WTC11 (cell line): ENCODE measurements around the gene TTL. TPM values are rescaled to one million over a fixed set of nuclear protein-coding genes. Genes with fewer than 3 reads are reported as not detected.

ENCODE experiments used
- ATAC-seq: fragments of 200-7000 bp; cut with Tn5 transposase; 2 replicates; pipeline ENCODE4 v1.10.0; 2021; ENCODE audit warnings: mild to moderate bottlenecking, moderate library complexity
- CTCF ChIA-PET: fragments of 300-600 bp; sonication (Branson Sonifier 250); formaldehyde crosslinking; loops from one replicate; lab custom pipeline; 2021; ENCODE audit warnings: antibody characterized with exemption; lab: Charles Lee
- POLR2A ChIA-PET: fragments of 350-600 bp; sonication (Branson Sonifier 250); formaldehyde crosslinking; loops from one replicate; lab custom pipeline; 2021; ENCODE audit warnings: antibody characterized with exemption; lab: Charles Lee
- DNase-seq: peaks from one replicate; pipeline ENCODE4 v3.0.0; 2021; ENCODE audit warnings: low spot score
- H3K27ac Mint-ChIP-seq: 2 replicates; pipeline ENCODE4 v1.8.0; 2021; ENCODE audit warnings: mixed read lengths
- H3K27me3 Mint-ChIP-seq: 2 replicates; pipeline ENCODE4 v1.8.0; 2021; ENCODE audit warnings: low read depth, mild to moderate bottlenecking, moderate library complexity, mixed read lengths
- H3K36me3 Mint-ChIP-seq: 2 replicates; pipeline ENCODE4 v1.8.0; 2021; ENCODE audit warnings: mixed read lengths
- H3K4me1 Mint-ChIP-seq: 2 replicates; pipeline ENCODE4 v1.8.0; 2022; ENCODE audit warnings: mixed read lengths
- H3K4me3 Mint-ChIP-seq: 2 replicates; pipeline ENCODE4 v1.8.0; 2021; ENCODE audit warnings: mild to moderate bottlenecking, moderate library complexity, mixed read lengths
- H3K9me3 Mint-ChIP-seq: 2 replicates; pipeline ENCODE4 v1.8.0; 2021; ENCODE audit warnings: mixed read lengths
- AR ChIP-seq: fragments of 250-450 bp; sonication (Bioruptor Pico); IDR thresholded peaks from 2 replicates; pipeline ENCODE4 v1.9.0; 2021; ENCODE audit warnings: mild to moderate bottlenecking
- ATF2 ChIP-seq: sonication (generic); formaldehyde crosslinking; IDR thresholded peaks from 2 replicates; pipeline ENCODE4 v1.8.1; 2022; ENCODE audit warnings: low read depth, missing genetic modification reagents, borderline replicate concordance
- CDX4 ChIP-seq: fragments of 250-450 bp; sonication (Bioruptor Pico); IDR thresholded peaks from 2 replicates; pipeline ENCODE4 v1.9.0; 2021; ENCODE audit warnings: moderate library complexity, mild to moderate bottlenecking, inconsistent platforms, borderline replicate concordance
- CTCF ChIP-seq: fragments of 200-600 bp; IDR thresholded peaks from 2 replicates; pipeline ENCODE4 v1.8.0; 2022; ENCODE audit warnings: antibody characterized with exemption
- ESRRA ChIP-seq: sonication (generic); formaldehyde crosslinking; IDR thresholded peaks from 2 replicates; pipeline ENCODE4 v1.8.1; 2022; ENCODE audit warnings: mild to moderate bottlenecking, missing genetic modification reagents, borderline replicate concordance
- ETV6 ChIP-seq: sonication (generic); formaldehyde crosslinking; IDR thresholded peaks from 2 replicates; pipeline ENCODE4 v1.8.1; 2022; ENCODE audit warnings: mild to moderate bottlenecking, missing genetic modification reagents
- FOXK1 ChIP-seq: sonication (generic); formaldehyde crosslinking; IDR thresholded peaks from 2 replicates; pipeline ENCODE4 v1.8.0; 2022; ENCODE audit warnings: mild to moderate bottlenecking, moderate library complexity, missing genetic modification reagents
- GRHL2 ChIP-seq: fragments of 250-450 bp; sonication (Bioruptor Pico); IDR thresholded peaks from 2 replicates; pipeline ENCODE4 v1.8.0; 2022; ENCODE audit warnings: mild to moderate bottlenecking, moderate library complexity; ENCODE audit not compliant: insufficient replicate concordance, severe bottlenecking
- GTF2I ChIP-seq: fragments of 250-450 bp; sonication (Bioruptor Pico); conservative IDR thresholded peaks from 2 replicates; pipeline ENCODE4 v1.4.0; 2021; ENCODE audit warnings: mild to moderate bottlenecking
- HMGA2 ChIP-seq: fragments of 250-450 bp; sonication (Bioruptor Pico); IDR thresholded peaks from 2 replicates; pipeline ENCODE4 v1.4.0; 2021; ENCODE audit warnings: mild to moderate bottlenecking, moderate library complexity
- KAT7 ChIP-seq: sonication (generic); formaldehyde crosslinking; IDR thresholded peaks from 2 replicates; pipeline ENCODE4 v1.8.1; 2023; ENCODE audit warnings: missing genetic modification reagents, mild to moderate bottlenecking, borderline replicate concordance
- NFE2L1 ChIP-seq: sonication (generic); formaldehyde crosslinking; IDR thresholded peaks from 2 replicates; pipeline ENCODE4 v1.8.1; 2023; ENCODE audit warnings: missing genetic modification reagents
- SOX15 ChIP-seq: fragments of 250-450 bp; sonication (Bioruptor Pico); IDR thresholded peaks from 2 replicates; pipeline ENCODE4 v1.9.0; 2021; ENCODE audit warnings: mild to moderate bottlenecking
- TCF7 ChIP-seq: sonication (generic); formaldehyde crosslinking; IDR thresholded peaks from 2 replicates; pipeline ENCODE4 v1.8.0; 2022; ENCODE audit warnings: mild to moderate bottlenecking, low read depth, missing genetic modification reagents, moderate library complexity
- TEAD1 ChIP-seq: sonication (generic); formaldehyde crosslinking; IDR thresholded peaks from 2 replicates; pipeline ENCODE4 v1.8.0; 2022; ENCODE audit warnings: mild to moderate bottlenecking, missing genetic modification reagents
- TP53 ChIP-seq: sonication (generic); formaldehyde crosslinking; IDR thresholded peaks from 2 replicates; pipeline ENCODE4 v1.8.1; 2023; ENCODE audit warnings: mild to moderate bottlenecking, missing genetic modification reagents
- USF2 ChIP-seq: sonication (generic); formaldehyde crosslinking; IDR thresholded peaks from 2 replicates; pipeline ENCODE4 v1.8.1; 2023; ENCODE audit warnings: mild to moderate bottlenecking, missing genetic modification reagents, moderate library complexity
- ZNF121 ChIP-seq: sonication (generic); formaldehyde crosslinking; IDR thresholded peaks from 2 replicates; pipeline ENCODE4 v1.8.0; 2023; ENCODE audit warnings: missing genetic modification reagents
- ZNF232 ChIP-seq: sonication (generic); formaldehyde crosslinking; IDR thresholded peaks from 2 replicates; pipeline ENCODE4 v1.8.0; 2022; ENCODE audit warnings: mild to moderate bottlenecking, missing genetic modification reagents
- ZNF423 ChIP-seq: fragments of 250-450 bp; sonication (Bioruptor Pico); IDR thresholded peaks from 2 replicates; pipeline ENCODE4 v2.1.2; 2022; ENCODE audit warnings: mild to moderate bottlenecking, moderate library complexity
- ZNF512 ChIP-seq: sonication (generic); formaldehyde crosslinking; IDR thresholded peaks from 2 replicates; pipeline ENCODE4 v1.8.1; 2022; ENCODE audit warnings: missing genetic modification reagents, borderline replicate concordance
- ZNF671 ChIP-seq: fragments of 250-450 bp; sonication (Bioruptor Pico); IDR thresholded peaks from 2 replicates; pipeline ENCODE4 v1.8.0; 2021; ENCODE audit warnings: mild to moderate bottlenecking
- total RNA-seq: library from RNA; stranded (reverse); gene quantifications from 3 replicates; pipeline ENCODE4 v1.2.3, GENCODE V29; 2021

The TTL gene
- total RNA-seq, 1 experiment from 2014 or later = 44.2 TPM

- no peak overlapping the region for H3K27ac Mint-ChIP-seq
- POLR2A ChIA-PET = no interaction called here
- H3K27me3 Mint-ChIP-seq = no peaks in the 10 kb centered on the region
- no peak overlapping the region for H3K4me3 Mint-ChIP-seq
- peaks cover 64% of the 10 kb centered on the region for H3K36me3 Mint-ChIP-seq
- CTCF ChIA-PET = interaction anchor here (0.7 kb wide), 1 partner anchor 46 kb away, joined by 5 read pairs; no protein-coding TSS in a partner anchor
- peaks cover 2% of the 10 kb centered on the region for H3K9me3 Mint-ChIP-seq
- no peaks in the 10 kb centered on the region for H3K4me1 Mint-ChIP-seq
- no peak for ATAC-seq
- DNase-seq = no peak
- no peak for TF ChIP-seq CDX4 (CRISPR knock-in tag)
- TF ChIP-seq SOX15 (CRISPR knock-in tag) = no peak
- TF ChIP-seq USF2 = no peak
- TF ChIP-seq NFE2L1 (CRISPR knock-in tag) = no peak
- TF ChIP-seq ETV6 (CRISPR knock-in tag) = no peak
- TF ChIP-seq FOXK1 (CRISPR knock-in tag) = no peak
- no peak for TF ChIP-seq TCF7 (CRISPR knock-in tag)
- TF ChIP-seq KAT7 (CRISPR knock-in tag) = no peak
- TF ChIP-seq GTF2I (CRISPR knock-in tag) = no peak
- TF ChIP-seq CTCF = no peak
- TF ChIP-seq ATF2 (CRISPR knock-in tag) = no peak
- TF ChIP-seq TEAD1 (CRISPR knock-in tag) = no peak
- TF ChIP-seq ZNF671 (CRISPR knock-in tag) = no peak
These were observed 38.4 kb downstream of the TTL start for GRCh38 chr2:112520234-112520783.

- Mint-ChIP-seq H3K27me3 (no peaks in the 10 kb centered on the region), H3K36me3 (peaks cover 52% of the 10 kb centered on the region), H3K4me3 (no peak overlapping the region), H3K9me3 (no peaks in the 10 kb centered on the region), H3K4me1 (no peaks in the 10 kb centered on the region), H3K27ac (no peak overlapping the region)
- DNase-seq = no peak
- ChIA-PET CTCF (no interaction called here), POLR2A (no interaction called here)
- ATAC-seq = no peak
- TF ChIP-seq ZNF423 (no peak), ZNF512 (CRISPR knock-in tag) (no peak), CTCF (no peak), AR (CRISPR knock-in tag) (no peak), CDX4 (CRISPR knock-in tag) (no peak), TP53 (no peak), FOXK1 (CRISPR knock-in tag) (no peak), GRHL2 (no peak), ZNF232 (no peak), ESRRA (no peak), ZNF121 (no peak), HMGA2 (CRISPR knock-in tag) (no peak)
These were observed 41.4 kb downstream of the TTL start for GRCh38 chr2:112523291-112523777.
